Fibroblast of mammary gland (primary cell): Measurements from ENCODE around the gene SERPINC1.
"Not testable (repeated sequence)": the region's sequence is repeated elsewhere in the genome, so short reads cannot be mapped to it uniquely, and the experiment has no call there.

ENCODE experiments used
- DNase-seq: peaks from one replicate; pipeline ENCODE4 v3.0.0-alpha.2; 2010; ENCODE audit warnings: low read depth
- H3K4me3 ChIP-seq: 2 replicates; pipeline ENCODE4 v1.5.1; 2011; ENCODE audit warnings: low read depth, mild to moderate bottlenecking, low read length, moderate library complexity; ENCODE audit not compliant: control insufficient read depth
- TF ChIP-seq, protein P1 (sequence below): conservative IDR thresholded peaks from 2 replicates; pipeline ENCODE4 v1.5.1; 2011; ENCODE audit warnings: low read depth, low read length, inconsistent platforms; ENCODE audit not compliant: control insufficient read depth, insufficient read depth

SERPINC1 gene

DNA sequence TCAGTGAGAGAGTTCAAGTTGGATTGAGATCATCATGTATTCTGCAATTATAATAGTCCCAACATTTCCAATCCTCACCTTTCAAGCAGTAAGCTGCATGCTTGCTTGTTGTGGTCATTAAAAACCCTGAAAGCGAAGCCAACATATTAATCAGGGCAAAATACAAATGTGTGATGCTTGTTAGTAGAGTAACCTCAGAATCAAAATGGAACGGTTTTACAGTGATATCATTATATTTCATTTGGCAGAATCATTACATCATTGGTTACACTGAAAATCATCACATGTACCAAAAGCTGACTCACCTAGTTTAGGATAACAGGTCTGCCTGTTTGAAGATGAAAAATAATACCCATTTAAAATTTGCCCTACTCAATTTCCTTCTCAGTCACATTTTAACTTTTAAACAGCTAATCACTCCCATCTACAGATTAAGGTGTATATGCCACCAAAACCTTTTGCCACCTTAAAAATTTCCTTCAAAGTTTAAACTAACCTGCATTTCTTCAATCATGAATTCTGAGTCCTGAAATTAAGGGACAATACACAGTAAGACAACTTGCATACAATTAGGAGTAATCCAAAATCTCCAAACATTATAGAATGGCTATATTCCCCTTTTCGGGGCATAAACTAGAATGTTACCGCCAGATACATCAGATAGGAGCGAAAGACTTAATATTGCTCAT, 52.8 kb downstream of the SERPINC1 start:
- DNase-seq, result peak; percentile 50
- peak overlapping the region; percentile 98 for H3K4me3 ChIP-seq
- TF ChIP-seq, protein P1, sequence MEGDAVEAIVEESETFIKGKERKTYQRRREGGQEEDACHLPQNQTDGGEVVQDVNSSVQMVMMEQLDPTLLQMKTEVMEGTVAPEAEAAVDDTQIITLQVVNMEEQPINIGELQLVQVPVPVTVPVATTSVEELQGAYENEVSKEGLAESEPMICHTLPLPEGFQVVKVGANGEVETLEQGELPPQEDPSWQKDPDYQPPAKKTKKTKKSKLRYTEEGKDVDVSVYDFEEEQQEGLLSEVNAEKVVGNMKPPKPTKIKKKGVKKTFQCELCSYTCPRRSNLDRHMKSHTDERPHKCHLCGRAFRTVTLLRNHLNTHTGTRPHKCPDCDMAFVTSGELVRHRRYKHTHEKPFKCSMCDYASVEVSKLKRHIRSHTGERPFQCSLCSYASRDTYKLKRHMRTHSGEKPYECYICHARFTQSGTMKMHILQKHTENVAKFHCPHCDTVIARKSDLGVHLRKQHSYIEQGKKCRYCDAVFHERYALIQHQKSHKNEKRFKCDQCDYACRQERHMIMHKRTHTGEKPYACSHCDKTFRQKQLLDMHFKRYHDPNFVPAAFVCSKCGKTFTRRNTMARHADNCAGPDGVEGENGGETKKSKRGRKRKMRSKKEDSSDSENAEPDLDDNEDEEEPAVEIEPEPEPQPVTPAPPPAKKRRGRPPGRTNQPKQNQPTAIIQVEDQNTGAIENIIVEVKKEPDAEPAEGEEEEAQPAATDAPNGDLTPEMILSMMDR, result no peak

DNA sequence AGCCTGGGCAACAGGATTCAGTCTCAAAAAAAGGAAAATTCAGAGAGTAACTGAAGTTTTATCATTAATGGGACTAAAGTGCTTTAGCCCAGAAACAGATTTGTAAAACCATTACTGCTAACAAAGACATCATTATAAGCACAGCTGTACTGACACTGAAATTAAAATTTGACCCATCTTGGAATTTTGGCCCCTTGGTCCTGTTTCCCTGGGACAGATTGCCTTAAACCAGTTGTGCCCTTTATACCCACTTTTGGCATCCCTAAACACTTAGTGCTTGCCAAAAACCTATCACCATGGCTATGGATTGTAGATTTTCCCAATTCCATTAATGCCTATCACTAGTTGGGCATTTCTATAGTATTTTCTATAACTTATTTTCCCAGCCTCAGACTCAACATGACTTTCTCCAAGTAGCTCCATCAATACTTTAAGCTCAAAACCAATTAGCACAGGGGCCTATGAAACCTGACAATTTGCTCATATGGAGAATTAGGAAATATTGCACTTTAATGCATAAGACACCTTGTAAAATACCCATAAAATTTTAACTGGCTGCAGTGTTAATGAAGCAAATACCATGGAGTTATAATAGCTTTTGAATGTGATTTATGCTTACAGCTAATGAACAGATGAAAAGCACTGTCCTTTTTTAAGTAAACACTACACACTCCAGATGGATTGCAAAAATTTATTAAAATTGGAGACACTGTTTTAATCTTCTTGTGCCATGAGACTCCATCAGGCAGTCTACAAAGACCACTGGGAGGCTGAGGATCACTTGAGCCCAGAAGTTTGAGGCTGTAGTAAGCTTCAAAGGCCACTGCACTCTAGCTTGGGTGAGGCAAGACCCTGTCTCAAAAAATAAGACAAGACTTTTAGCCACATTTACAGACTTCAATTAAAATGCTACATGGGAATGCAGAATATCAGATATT, 53.6 kb downstream of the SERPINC1 start:
- no peak overlapping the region for H3K4me3 ChIP-seq
- TF ChIP-seq, protein P1, result no peak
- DNase-seq, result no peak

DNA sequence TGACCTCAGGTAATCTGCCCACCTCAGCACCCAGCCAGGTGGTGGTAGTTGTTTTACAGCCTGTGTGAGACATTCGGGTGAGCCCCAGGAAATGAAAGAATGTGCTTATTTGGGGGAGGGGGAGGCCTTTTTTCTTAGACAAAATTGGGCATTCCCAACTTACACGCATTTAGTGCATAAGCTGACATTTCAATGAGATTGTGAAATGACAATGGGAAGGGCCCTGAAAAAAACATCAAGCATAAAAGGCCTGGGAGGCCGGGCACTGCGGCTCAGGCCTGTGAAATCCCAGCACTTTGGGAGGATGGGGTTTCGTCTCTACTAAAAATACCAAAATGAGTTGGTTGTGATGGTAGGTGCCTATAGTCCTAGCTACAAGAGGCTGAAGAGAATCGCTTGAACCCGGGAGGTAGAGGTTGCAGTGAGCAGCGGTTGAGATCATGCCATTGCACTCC, 54.3 kb downstream of the SERPINC1 start:
- no peak overlapping the region for H3K4me3 ChIP-seq
- peak; percentile 33 for DNase-seq
- TF ChIP-seq, protein P1, result no peak

DNA sequence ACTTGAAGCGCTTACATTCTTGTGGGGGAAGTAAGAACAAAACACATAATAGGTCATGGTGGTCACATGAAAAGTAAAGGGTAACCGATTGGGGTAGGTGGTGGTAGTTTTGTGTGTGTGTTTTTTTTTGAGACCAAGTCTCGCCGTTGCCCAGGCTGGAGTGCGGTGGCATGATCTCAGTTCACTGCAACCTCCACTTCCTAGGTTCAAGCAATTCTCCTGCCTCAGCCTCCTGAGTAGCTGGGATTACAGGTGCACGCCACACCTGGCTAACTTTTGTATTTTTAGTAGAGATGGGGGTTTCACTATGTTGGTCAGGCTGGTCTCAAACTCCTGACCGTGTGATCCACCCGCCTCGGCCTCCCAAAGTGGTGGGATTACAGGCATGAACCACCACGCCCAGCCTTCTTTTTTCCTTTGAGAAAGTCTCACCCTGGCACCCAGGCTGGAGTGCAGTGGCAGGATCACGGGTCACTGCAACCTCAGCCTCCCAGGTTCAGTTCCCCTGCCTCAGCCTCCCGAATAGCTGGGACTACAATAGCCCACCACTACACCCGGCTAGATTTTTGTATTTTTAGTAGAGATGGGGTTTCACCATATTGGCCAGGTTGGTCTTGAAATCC, 54.9 kb downstream of the SERPINC1 start:
- not testable (repeated sequence) for H3K4me3 ChIP-seq
- peak; percentile 54 for DNase-seq

DNA sequence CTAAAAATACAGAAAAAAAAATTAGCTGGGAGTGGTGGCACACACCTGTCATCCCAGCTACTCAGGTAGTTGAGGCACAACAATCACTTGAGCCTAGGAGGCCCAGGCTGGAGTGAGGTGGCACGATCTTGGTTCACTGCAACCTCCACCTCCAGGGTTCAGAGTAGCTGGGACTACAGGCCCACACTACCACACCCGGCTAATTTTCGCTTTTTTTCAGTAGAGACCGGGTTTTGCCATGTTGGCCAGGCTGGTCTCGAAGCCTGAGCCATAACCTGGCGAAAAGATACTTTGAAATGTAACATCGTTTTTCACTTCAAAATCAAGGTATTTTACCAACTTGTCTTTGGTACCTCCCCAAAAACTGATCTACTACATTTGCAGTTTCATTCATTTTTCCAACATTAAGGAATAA, 55.4 kb downstream of the SERPINC1 start:
- no peak overlapping the region for H3K4me3 ChIP-seq
- peak; percentile 37 for DNase-seq
- TF ChIP-seq, protein P1, result no peak

DNA sequence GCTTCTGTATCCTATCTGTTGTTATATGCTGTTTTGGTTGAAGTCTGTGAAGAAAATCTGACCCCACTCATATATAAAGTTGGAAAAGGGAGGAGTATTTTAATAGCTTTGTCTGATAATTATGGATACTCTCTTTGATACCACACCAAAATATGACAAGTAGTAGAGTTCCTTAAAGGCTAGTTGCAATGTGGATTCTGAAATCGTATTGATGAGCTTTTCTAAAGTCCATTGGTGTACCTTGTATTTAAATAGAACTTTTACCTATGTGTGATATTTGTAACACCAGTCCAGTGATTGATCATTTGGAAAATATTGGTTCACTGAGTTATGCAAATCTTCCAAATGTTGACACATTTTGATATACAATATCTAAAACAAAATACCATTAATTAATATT, 57.1 kb downstream of the SERPINC1 start:
- TF ChIP-seq, protein P1, result no peak
- no peak overlapping the region for H3K4me3 ChIP-seq
- DNase-seq, result no peak

DNA sequence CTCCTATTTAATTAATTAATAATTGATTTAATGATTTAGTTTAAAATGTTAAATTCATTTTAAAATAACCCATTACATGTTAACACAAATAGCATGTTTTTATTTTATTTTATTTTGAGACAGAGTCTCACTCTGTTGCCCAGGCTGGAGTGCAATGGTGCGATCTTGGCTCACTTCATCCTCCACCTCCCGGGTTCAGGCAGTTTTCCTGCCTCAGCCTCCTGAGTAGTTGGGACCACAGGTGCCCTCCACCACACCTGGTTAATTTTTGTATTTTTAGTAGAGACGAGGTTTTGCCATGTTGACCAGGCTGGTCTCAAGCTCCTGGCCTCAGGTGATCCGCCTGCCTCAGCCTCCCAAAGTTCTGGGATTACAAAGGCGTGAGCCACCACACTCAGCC, 57.6 kb downstream of the SERPINC1 start:
- H3K4me3 ChIP-seq, DNase-seq: not testable (repeated sequence)
